Gastroesophageal sphincter (tissue), 4 donors: Measurements from ENCODE around the gene SMARCA2. TPM values are rescaled to one million over a fixed set of nuclear protein-coding genes. Genes with fewer than 3 reads are reported as not detected.

Source experiments
- ATAC-seq: fragments of 150-250 bp; one replicate; pipeline ENCODE4 v1.9.1; 2016; ENCODE audit warnings: mild to moderate bottlenecking, moderate library complexity
- H3K27ac ChIP-seq, 4 donors: fragments of 200-600 bp; sonication (generic) in 3 of 4; 1 replicate in 3 of 4; 2 replicates in 1 of 4; pipeline ENCODE4 v1.5.1; 2016 to 2019
- H3K27me3 ChIP-seq: fragments of 200-600 bp; sonication (generic); one replicate; pipeline ENCODE4 v1.5.1; 2019
- H3K36me3 ChIP-seq, 2 donors: fragments of 200-600 bp; sonication (generic); one replicate each; pipeline ENCODE4 v1.5.1; 2019; ENCODE audit warnings: control low read depth in 1 of 2
- H3K4me1 ChIP-seq, 3 donors: fragments of 200-600 bp; sonication (generic); 1 replicate in 2 of 3; 2 replicates in 1 of 3; pipeline ENCODE4 v1.5.1; 2016 to 2019; ENCODE audit warnings: control low read depth in 2 of 3
- H3K4me3 ChIP-seq, 2 donors: fragments of 200-600 bp; sonication (generic); one replicate each; pipeline ENCODE4 v1.5.1; 2019; ENCODE audit warnings: mild to moderate bottlenecking in 1 of 2, moderate library complexity in 1 of 2
- H3K9me3 ChIP-seq, 3 donors: fragments of 200-600 bp; sonication (generic); one replicate each; pipeline ENCODE4 v1.5.1; 2017 to 2019; ENCODE audit warnings: control low read depth in 2 of 3
- CTCF ChIP-seq, 4 experiments: fragments of 200-600 bp in 2 of 4; fragments of 450-650 bp in 2 of 4; sonication (generic) in 1 of 4; IDR thresholded peaks; one replicate each; pipeline ENCODE4 v1.5.1; 2017 to 2019; ENCODE audit warnings: antibody characterized with exemption in 4 of 4, mild to moderate bottlenecking in 2 of 4, moderate library complexity in 2 of 4
- EP300 ChIP-seq: sonication (generic); formaldehyde crosslinking; IDR thresholded peaks from one replicate; pipeline ENCODE4 v1.6.1; 2017; ENCODE audit warnings: antibody characterized with exemption, mild to moderate bottlenecking
- POLR2A ChIP-seq, 2 donors: fragments of 450-650 bp; IDR thresholded peaks; one replicate each; pipeline ENCODE4 v1.6.1; 2017; ENCODE audit warnings: antibody characterized with exemption in 2 of 2, mild to moderate bottlenecking in 2 of 2, moderate library complexity in 1 of 2
- POLR2AphosphoS5 ChIP-seq: sonication (generic); formaldehyde crosslinking; IDR thresholded peaks from one replicate; pipeline ENCODE4 v1.6.1; 2017; ENCODE audit warnings: antibody characterized with exemption
- WGBS, 2 donors: methylation state at CpG; one replicate each; pipeline ENCODE4 v1.1.5; 2018; ENCODE audit warnings: low coverage in 1 of 2; 5-methylcytosine and 5-hydroxymethylcytosine counted together
- total RNA-seq, 4 donors: library from RNA; depleted of rRNA; stranded (reverse); fragments of >200 nt; gene quantifications; one replicate each; pipeline ENCODE4 v1.1.0, GENCODE V29; 2016

The SMARCA2 gene
- total RNA-seq, 4 donors from 2014 or later = 90.5 to 133 (median 98.5) TPM

GRCh38 chr9:2096376-2096970 lies 81.3 kb downstream of the SMARCA2 start:
- no peak overlapping the region for H3K4me3 ChIP-seq
- peaks cover 0 to 13% (median 0%) of the 10 kb centered on the region in 3 donors for H3K4me1 ChIP-seq
- H3K9me3 ChIP-seq = no peaks in the 10 kb centered on the region
- no peaks in the 10 kb centered on the region for H3K27me3 ChIP-seq
- WGBS, 2 donors = 96% methylated on average over 4 to 6 of the region's 6 CpGs
- no peak for TF ChIP-seq POLR2A (IDR thresholded peaks at IDR 0.05)
- TF ChIP-seq POLR2AphosphoS5 = no peak
- TF ChIP-seq CTCF (IDR thresholded peaks at IDR 0.05) = no peak
- TF ChIP-seq EP300 = no peak
- no peak overlapping the region for H3K27ac ChIP-seq
- ATAC-seq = no peak
- H3K36me3 ChIP-seq = peaks cover 3 to 84% of the 10 kb centered on the region in 2 donors

- no peak overlapping the region for H3K27ac ChIP-seq
- no peak for ATAC-seq
- H3K4me3 ChIP-seq = no peak overlapping the region
- TF ChIP-seq CTCF (IDR thresholded peaks at IDR 0.05) (no peak), POLR2A (IDR thresholded peaks at IDR 0.05) (no peak), POLR2AphosphoS5 (no peak), EP300 (no peak)
- no peaks in the 10 kb centered on the region for H3K27me3 ChIP-seq
- 100% methylated on average over 1 of the region's 1 CpG; no CpG with 5 or more reads in 1 of the 2 donors for WGBS, 2 donors
- no peaks in the 10 kb centered on the region for H3K9me3 ChIP-seq
- H3K36me3 ChIP-seq = peaks cover 0 to 94% of the 10 kb centered on the region in 2 donors
- no peaks in the 10 kb centered on the region for H3K4me1 ChIP-seq
Measured at GRCh38 chr9:2106666-2107065, 91.5 kb downstream of the SMARCA2 start.

- Histone ChIP-seq H3K4me1 (no peaks in the 10 kb centered on the region), H3K4me3 (no peak overlapping the region), H3K27ac (no peak overlapping the region), H3K9me3 (no peaks in the 10 kb centered on the region), H3K36me3 (peaks cover 0 to 94% of the 10 kb centered on the region in 2 donors), H3K27me3 (no peaks in the 10 kb centered on the region)
- 85 to 86% methylated on average over 4 of the region's 5 CpGs for WGBS, 2 donors
- no peak for ATAC-seq
- TF ChIP-seq POLR2A (IDR thresholded peaks at IDR 0.05) (no peak), EP300 (no peak), POLR2AphosphoS5 (no peak), CTCF (IDR thresholded peaks at IDR 0.05) (no peak)
Measured at GRCh38 chr9:2107906-2108451, 92.8 kb downstream of the SMARCA2 start.

GRCh38 chr9:2109069-2109650 lies 94.0 kb downstream of the SMARCA2 start:
- Histone ChIP-seq H3K9me3 (no peaks in the 10 kb centered on the region), H3K36me3 (peaks cover 0 to 94% of the 10 kb centered on the region in 2 donors), H3K27me3 (no peaks in the 10 kb centered on the region), H3K4me1 (no peaks in the 10 kb centered on the region), H3K27ac (no peak overlapping the region), H3K4me3 (no peak overlapping the region)
- no peak for TF ChIP-seq POLR2A (IDR thresholded peaks at IDR 0.05)
- no peak for TF ChIP-seq CTCF (IDR thresholded peaks at IDR 0.05)
- no peak for TF ChIP-seq POLR2AphosphoS5
- 57 to 87% methylated on average over 1 to 2 of the region's 2 CpGs for WGBS, 2 donors
- ATAC-seq = no peak

GRCh38 chr9:2110036-2110435 lies 94.9 kb downstream of the SMARCA2 start:
- H3K27ac ChIP-seq = no peak overlapping the region
- no peaks in the 10 kb centered on the region for H3K4me1 ChIP-seq
- peaks cover 0 to 87% of the 10 kb centered on the region in 2 donors for H3K36me3 ChIP-seq
- H3K4me3 ChIP-seq = no peak overlapping the region
- no peaks in the 10 kb centered on the region for H3K27me3 ChIP-seq
- WGBS, 2 donors = 82 to 84% methylated on average over 2 of the region's 2 CpGs
- TF ChIP-seq EP300 (no peak), CTCF (IDR thresholded peaks at IDR 0.05) (no peak), POLR2AphosphoS5 (no peak), POLR2A (IDR thresholded peaks at IDR 0.05) (no peak)
- no peak for ATAC-seq
- H3K9me3 ChIP-seq = no peaks in the 10 kb centered on the region
